Stimulated activated CD4-positive, alpha-beta T cell treated with anti-CD3 and anti-CD28 coated beads, TNF-alpha, amount 100 ng/mL, for 4 hours (primary cell): ENCODE results near the gene NT5E.
"Not testable (repeated sequence)": the region's sequence is repeated elsewhere in the genome, so short reads cannot be mapped to it uniquely, and the experiment has no call there.

Source experiments
- DNase-seq, 3 experiments: peaks; one replicate each; pipeline ENCODE4 v3.0.0-alpha.2; 2020; ENCODE audit warnings: low read depth in 3 of 3

The NT5E gene

GRCh38 chr6:85493389-85493788 is 43.5 kb downstream of the NT5E start:
- no peak for DNase-seq

GRCh38 chr6:85494547-85495536 is 45.0 kb downstream of the NT5E start:
- no peak for DNase-seq

- DNase-seq, result no peak
Observed at GRCh38 chr6:85496009-85496579, 46.2 kb downstream of the NT5E start.

- no peak for DNase-seq
Observed at GRCh38 chr6:85496856-85497255, 47.0 kb downstream of the NT5E start.

GRCh38 chr6:85498596-85499258 is 48.8 kb downstream of the NT5E start:
- no peak for DNase-seq

- no peak for DNase-seq
Observed at GRCh38 chr6:85506441-85507093, 56.7 kb downstream of the NT5E start.

- no peak for DNase-seq
Observed at GRCh38 chr6:85516168-85516567, 66.3 kb downstream of the NT5E start.

- DNase-seq, result not testable (repeated sequence)
Observed at GRCh38 chr6:85524281-85524680, 74.4 kb downstream of the NT5E start.

GRCh38 chr6:85537055-85537494 is 87.2 kb downstream of the NT5E start:
- no peak for DNase-seq

GRCh38 chr6:85544776-85545175 is 94.9 kb downstream of the NT5E start:
- DNase-seq, result no peak
